ENCODE results near the gene MSANTD2. TPM values are rescaled to one million over a fixed set of nuclear protein-coding genes. Genes with fewer than 3 reads are reported as not detected.
A peak's percentile ranks its signal among the peaks of the same experiment; 100 is the strongest.
"Not testable (repeated sequence)": the region's sequence is repeated elsewhere in the genome, so short reads cannot be mapped to it uniquely, and the experiment has no call there.

MSANTD2 gene
- total RNA-seq, 3 donors from 2014 or later: 7.2 to 13.6 (median 8.4) TPM

- DNase-seq: no peak
- ATAC-seq: no peak
- H3K9me3 ChIP-seq: no peaks in the 10 kb centered on the region
- no peaks in the 10 kb centered on the region for H3K36me3 ChIP-seq (ENCODE audit: low read depth)
- H3K4me1 ChIP-seq (ENCODE audit: low read depth): no peaks in the 10 kb centered on the region
- no peak overlapping the region for H3K4me3 ChIP-seq
- intact Hi-C loops (cut with DNase I, micrococcal nuclease): no loop called here
- no peak for TF ChIP-seq CTCF (IDR thresholded peaks at IDR 0.05)
Measured at GRCh38 chr11:124776865-124777645, 23.2 kb downstream of the MSANTD2 start.

- intact Hi-C loops (cut with DNase I, micrococcal nuclease); H3K4me1 ChIP-seq (ENCODE audit: low read depth); DNase-seq; H3K36me3 ChIP-seq (ENCODE audit: low read depth); H3K4me3 ChIP-seq; ATAC-seq; H3K9me3 ChIP-seq: not testable (repeated sequence)
Measured at GRCh38 chr11:124770959-124771358, 29.2 kb downstream of the MSANTD2 start.

- DNase-seq (no peak), ATAC-seq (no peak)
- H3K4me1 ChIP-seq (ENCODE audit: low read depth): peaks cover 2% of the 10 kb centered on the region
- no peak for TF ChIP-seq CTCF (IDR thresholded peaks at IDR 0.05)
- H3K36me3 ChIP-seq (ENCODE audit: low read depth): no peaks in the 10 kb centered on the region
- intact Hi-C loops (cut with DNase I, micrococcal nuclease): no loop called here
- no peaks in the 10 kb centered on the region for H3K9me3 ChIP-seq
- no peak overlapping the region for H3K4me3 ChIP-seq
Measured at GRCh38 chr11:124769806-124770774, 30.1 kb downstream of the MSANTD2 start.

- no peaks in the 10 kb centered on the region for H3K9me3 ChIP-seq
- no peak overlapping the region for H3K4me3 ChIP-seq
- ATAC-seq (peak; percentile 96), DNase-seq (peak in 2 of 3 donors; percentile 45 to 73)
- H3K4me1 ChIP-seq (ENCODE audit: low read depth): peaks cover 2% of the 10 kb centered on the region
- H3K36me3 ChIP-seq (ENCODE audit: low read depth): no peaks in the 10 kb centered on the region
- intact Hi-C loops (cut with DNase I, micrococcal nuclease): no loop called here
- TF ChIP-seq CTCF (IDR thresholded peaks at IDR 0.05): no peak
Measured at GRCh38 chr11:124768914-124769313, 31.3 kb downstream of the MSANTD2 start.

- ATAC-seq: no peak
- H3K9me3 ChIP-seq: no peaks in the 10 kb centered on the region
- peaks cover 14% of the 10 kb centered on the region for H3K4me1 ChIP-seq (ENCODE audit: low read depth)
- intact Hi-C loops (cut with DNase I, micrococcal nuclease): no loop called here
- TF ChIP-seq CTCF (IDR thresholded peaks at IDR 0.05): no peak
- no peak overlapping the region for H3K4me3 ChIP-seq
- no peak for DNase-seq
- no peaks in the 10 kb centered on the region for H3K36me3 ChIP-seq (ENCODE audit: low read depth)
Measured at GRCh38 chr11:124766156-124766555, 34.0 kb downstream of the MSANTD2 start.
